ENCODE data around the gene LYRM2. TPM values are rescaled to one million over a fixed set of nuclear protein-coding genes. Genes with fewer than 3 reads are reported as not detected.

The LYRM2 gene
- total and polyA plus RNA-seq, 2 of the 8 experiments (the other 6 are each of a cell fraction or from before 2014, with no cell fraction given), result 7.3 to 25.7 TPM

DNA sequence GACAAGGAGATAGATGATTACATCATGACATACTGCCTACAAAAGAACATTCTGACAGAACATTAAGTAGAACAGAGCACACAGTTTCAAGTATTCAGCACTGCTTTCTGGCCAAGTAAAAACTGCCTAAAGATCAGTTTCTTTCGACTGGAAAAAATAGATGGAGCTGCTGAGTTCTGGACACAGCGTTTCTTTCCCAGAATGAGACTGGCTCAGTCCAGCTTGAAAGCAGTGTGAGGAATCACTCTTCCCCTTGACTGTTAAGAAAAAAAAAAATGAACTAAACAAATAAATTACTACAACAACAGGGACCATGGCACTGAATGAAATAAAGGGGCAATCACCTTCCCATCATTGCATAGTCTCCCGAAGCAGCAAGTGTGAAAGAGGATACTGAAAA, 4.4 kb upstream of the LYRM2 start (continued):
- TF ChIP-seq, protein P1, sequence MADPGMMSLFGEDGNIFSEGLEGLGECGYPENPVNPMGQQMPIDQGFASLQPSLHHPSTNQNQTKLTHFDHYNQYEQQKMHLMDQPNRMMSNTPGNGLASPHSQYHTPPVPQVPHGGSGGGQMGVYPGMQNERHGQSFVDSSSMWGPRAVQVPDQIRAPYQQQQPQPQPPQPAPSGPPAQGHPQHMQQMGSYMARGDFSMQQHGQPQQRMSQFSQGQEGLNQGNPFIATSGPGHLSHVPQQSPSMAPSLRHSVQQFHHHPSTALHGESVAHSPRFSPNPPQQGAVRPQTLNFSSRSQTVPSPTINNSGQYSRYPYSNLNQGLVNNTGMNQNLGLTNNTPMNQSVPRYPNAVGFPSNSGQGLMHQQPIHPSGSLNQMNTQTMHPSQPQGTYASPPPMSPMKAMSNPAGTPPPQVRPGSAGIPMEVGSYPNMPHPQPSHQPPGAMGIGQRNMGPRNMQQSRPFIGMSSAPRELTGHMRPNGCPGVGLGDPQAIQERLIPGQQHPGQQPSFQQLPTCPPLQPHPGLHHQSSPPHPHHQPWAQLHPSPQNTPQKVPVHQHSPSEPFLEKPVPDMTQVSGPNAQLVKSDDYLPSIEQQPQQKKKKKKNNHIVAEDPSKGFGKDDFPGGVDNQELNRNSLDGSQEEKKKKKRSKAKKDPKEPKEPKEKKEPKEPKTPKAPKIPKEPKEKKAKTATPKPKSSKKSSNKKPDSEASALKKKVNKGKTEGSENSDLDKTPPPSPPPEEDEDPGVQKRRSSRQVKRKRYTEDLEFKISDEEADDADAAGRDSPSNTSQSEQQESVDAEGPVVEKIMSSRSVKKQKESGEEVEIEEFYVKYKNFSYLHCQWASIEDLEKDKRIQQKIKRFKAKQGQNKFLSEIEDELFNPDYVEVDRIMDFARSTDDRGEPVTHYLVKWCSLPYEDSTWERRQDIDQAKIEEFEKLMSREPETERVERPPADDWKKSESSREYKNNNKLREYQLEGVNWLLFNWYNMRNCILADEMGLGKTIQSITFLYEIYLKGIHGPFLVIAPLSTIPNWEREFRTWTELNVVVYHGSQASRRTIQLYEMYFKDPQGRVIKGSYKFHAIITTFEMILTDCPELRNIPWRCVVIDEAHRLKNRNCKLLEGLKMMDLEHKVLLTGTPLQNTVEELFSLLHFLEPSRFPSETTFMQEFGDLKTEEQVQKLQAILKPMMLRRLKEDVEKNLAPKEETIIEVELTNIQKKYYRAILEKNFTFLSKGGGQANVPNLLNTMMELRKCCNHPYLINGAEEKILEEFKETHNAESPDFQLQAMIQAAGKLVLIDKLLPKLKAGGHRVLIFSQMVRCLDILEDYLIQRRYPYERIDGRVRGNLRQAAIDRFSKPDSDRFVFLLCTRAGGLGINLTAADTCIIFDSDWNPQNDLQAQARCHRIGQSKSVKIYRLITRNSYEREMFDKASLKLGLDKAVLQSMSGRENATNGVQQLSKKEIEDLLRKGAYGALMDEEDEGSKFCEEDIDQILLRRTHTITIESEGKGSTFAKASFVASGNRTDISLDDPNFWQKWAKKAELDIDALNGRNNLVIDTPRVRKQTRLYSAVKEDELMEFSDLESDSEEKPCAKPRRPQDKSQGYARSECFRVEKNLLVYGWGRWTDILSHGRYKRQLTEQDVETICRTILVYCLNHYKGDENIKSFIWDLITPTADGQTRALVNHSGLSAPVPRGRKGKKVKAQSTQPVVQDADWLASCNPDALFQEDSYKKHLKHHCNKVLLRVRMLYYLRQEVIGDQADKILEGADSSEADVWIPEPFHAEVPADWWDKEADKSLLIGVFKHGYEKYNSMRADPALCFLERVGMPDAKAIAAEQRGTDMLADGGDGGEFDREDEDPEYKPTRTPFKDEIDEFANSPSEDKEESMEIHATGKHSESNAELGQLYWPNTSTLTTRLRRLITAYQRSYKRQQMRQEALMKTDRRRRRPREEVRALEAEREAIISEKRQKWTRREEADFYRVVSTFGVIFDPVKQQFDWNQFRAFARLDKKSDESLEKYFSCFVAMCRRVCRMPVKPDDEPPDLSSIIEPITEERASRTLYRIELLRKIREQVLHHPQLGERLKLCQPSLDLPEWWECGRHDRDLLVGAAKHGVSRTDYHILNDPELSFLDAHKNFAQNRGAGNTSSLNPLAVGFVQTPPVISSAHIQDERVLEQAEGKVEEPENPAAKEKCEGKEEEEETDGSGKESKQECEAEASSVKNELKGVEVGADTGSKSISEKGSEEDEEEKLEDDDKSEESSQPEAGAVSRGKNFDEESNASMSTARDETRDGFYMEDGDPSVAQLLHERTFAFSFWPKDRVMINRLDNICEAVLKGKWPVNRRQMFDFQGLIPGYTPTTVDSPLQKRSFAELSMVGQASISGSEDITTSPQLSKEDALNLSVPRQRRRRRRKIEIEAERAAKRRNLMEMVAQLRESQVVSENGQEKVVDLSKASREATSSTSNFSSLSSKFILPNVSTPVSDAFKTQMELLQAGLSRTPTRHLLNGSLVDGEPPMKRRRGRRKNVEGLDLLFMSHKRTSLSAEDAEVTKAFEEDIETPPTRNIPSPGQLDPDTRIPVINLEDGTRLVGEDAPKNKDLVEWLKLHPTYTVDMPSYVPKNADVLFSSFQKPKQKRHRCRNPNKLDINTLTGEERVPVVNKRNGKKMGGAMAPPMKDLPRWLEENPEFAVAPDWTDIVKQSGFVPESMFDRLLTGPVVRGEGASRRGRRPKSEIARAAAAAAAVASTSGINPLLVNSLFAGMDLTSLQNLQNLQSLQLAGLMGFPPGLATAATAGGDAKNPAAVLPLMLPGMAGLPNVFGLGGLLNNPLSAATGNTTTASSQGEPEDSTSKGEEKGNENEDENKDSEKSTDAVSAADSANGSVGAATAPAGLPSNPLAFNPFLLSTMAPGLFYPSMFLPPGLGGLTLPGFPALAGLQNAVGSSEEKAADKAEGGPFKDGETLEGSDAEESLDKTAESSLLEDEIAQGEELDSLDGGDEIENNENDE (IDR thresholded peaks at IDR 0.05; ENCODE audit: insufficient replicate concordance, low read length), result no peak
- TF ChIP-seq CEBPB (IDR thresholded peaks at IDR 0.05; ENCODE audit: low read depth, low read length) (no peak), CBX8 (IDR thresholded peaks at IDR 0.05; ENCODE audit: borderline replicate concordance, low read depth, low read length) (no peak)
